Activated CD4-positive, CD25-positive, alpha-beta regulatory T cell (primary cell): ENCODE data around the gene S100A9.

Experiments
- DNase-seq, 4 experiments: peaks; one replicate each; lab custom pipeline; 2025; lab: John Stamatoyannopoulos, UW

S100A9 gene

GRCh38 chr1:153361480-153362109, 3.9 kb downstream of the S100A9 start:
- DNase-seq: no peak

GRCh38 chr1:153362187-153362775, 4.6 kb downstream of the S100A9 start:
- DNase-seq: no peak

- DNase-seq: no peak
These were observed 6.0 kb downstream of the S100A9 start for GRCh38 chr1:153363641-153364040.

GRCh38 chr1:153364156-153364555, 6.5 kb downstream of the S100A9 start:
- no peak for DNase-seq

- no peak for DNase-seq
These were observed 7.4 kb downstream of the S100A9 start for GRCh38 chr1:153364766-153365666.

GRCh38 chr1:153365696-153366095, 8.0 kb downstream of the S100A9 start:
- no peak for DNase-seq

GRCh38 chr1:153366261-153366660, 8.6 kb downstream of the S100A9 start:
- no peak for DNase-seq

GRCh38 chr1:153367090-153367489, 9.4 kb downstream of the S100A9 start:
- no peak for DNase-seq

GRCh38 chr1:153368495-153368894, 10.8 kb downstream of the S100A9 start:
- DNase-seq: no peak

- DNase-seq: no peak
These were observed 12.5 kb downstream of the S100A9 start for GRCh38 chr1:153370146-153370545.

GRCh38 chr1:153371231-153371630, 13.6 kb downstream of the S100A9 start:
- DNase-seq: no peak

GRCh38 chr1:153372571-153372970, 14.9 kb downstream of the S100A9 start:
- DNase-seq: no peak

- DNase-seq: no peak
These were observed 16.4 kb downstream of the S100A9 start for GRCh38 chr1:153374071-153374470.

GRCh38 chr1:153375511-153375910, 17.9 kb downstream of the S100A9 start, which contains the start of gene S100A12:
Gene S100A12, minus strand, starts transcription at chr1:153375621. Its CDS starts 1,029 bp downstream, at chr1:153374592.
- no peak for DNase-seq

GRCh38 chr1:153379591-153379990, 21.9 kb downstream of the S100A9 start:
- DNase-seq: no peak

GRCh38 chr1:153380711-153381110, 23.1 kb downstream of the S100A9 start:
- no peak for DNase-seq

- no peak for DNase-seq
These were observed 27.4 kb downstream of the S100A9 start for GRCh38 chr1:153384958-153385580.

- no peak for DNase-seq
These were observed 28.8 kb downstream of the S100A9 start for GRCh38 chr1:153386500-153386901.

GRCh38 chr1:153387001-153387400, 29.3 kb downstream of the S100A9 start:
- DNase-seq: no peak

GRCh38 chr1:153387785-153388184, 30.1 kb downstream of the S100A9 start:
- no peak for DNase-seq

GRCh38 chr1:153389401-153389800, 31.7 kb downstream of the S100A9 start:
- DNase-seq: no peak
